Thyroid gland (tissue), 4 donors: ENCODE results near the gene OTUD6A.

Source experiments
- CTCF ChIP-seq, 6 experiments: fragments of 200-600 bp in 3 of 6; fragments of 450-650 bp in 3 of 6; sonication (generic) in 3 of 6; IDR thresholded peaks; one replicate each; pipeline ENCODE4 v1.5.1; 2016 to 2019; ENCODE audit warnings: antibody characterized with exemption in 6 of 6, mild to moderate bottlenecking in 2 of 6, inconsistent platforms in 1 of 6, moderate library complexity in 1 of 6
- POLR2A ChIP-seq, 2 donors: fragments of 450-650 bp; IDR thresholded peaks; one replicate each; pipeline ENCODE4 v1.6.1; 2017; ENCODE audit warnings: antibody characterized with exemption in 2 of 2, mild to moderate bottlenecking in 2 of 2, moderate library complexity in 1 of 2

GRCh38 chrX:70079297-70079696, 17.0 kb downstream of the OTUD6A start:
- TF ChIP-seq CTCF (IDR thresholded peaks at IDR 0.05) (no peak), POLR2A (IDR thresholded peaks at IDR 0.05) (no peak)
